Liver (tissue), 9 donors: ENCODE measurements around the gene KCNJ4. TPM values are rescaled to one million over a fixed set of nuclear protein-coding genes. Genes with fewer than 3 reads are reported as not detected.

Source experiments
- DNase-seq: peaks from one replicate; pipeline ENCODE4 v3.0.0-alpha.2; 2017; ENCODE audit warnings: low spot score
- H3K27ac ChIP-seq, 2 donors: one replicate each; pipeline ENCODE4 v1.7.0; 2013; ENCODE audit warnings: inconsistent platforms in 2 of 2, low read length in 2 of 2, control low read depth in 1 of 2, low read depth in 1 of 2, mild to moderate bottlenecking in 1 of 2
- H3K27me3 ChIP-seq, 4 donors: one replicate each; pipeline versions ENCODE4 v1.6.1 to v1.7.0; 2013; ENCODE audit warnings: low read length in 3 of 4, inconsistent platforms in 1 of 4, mild to moderate bottlenecking in 1 of 4, moderate library complexity in 1 of 4; ENCODE audit not compliant: control insufficient read depth in 4 of 4, insufficient read depth in 4 of 4
- H3K36me3 ChIP-seq, 4 donors: one replicate each; pipeline versions ENCODE4 v1.6.1 to v1.7.0; 2013; ENCODE audit warnings: low read length in 3 of 4, mild to moderate bottlenecking in 3 of 4, low read depth in 1 of 4, moderate library complexity in 1 of 4; ENCODE audit not compliant: control insufficient read depth in 4 of 4, insufficient read depth in 3 of 4
- H3K4me1 ChIP-seq, 4 donors: one replicate each; pipeline versions ENCODE4 v1.6.1 to v1.7.0; 2013; ENCODE audit warnings: low read length in 3 of 4, mild to moderate bottlenecking in 3 of 4, moderate library complexity in 1 of 4; ENCODE audit not compliant: control insufficient read depth in 4 of 4, insufficient read depth in 4 of 4
- H3K4me3 ChIP-seq, 3 donors: one replicate each; pipeline versions ENCODE4 v1.6.1 to v1.7.0; 2013; ENCODE audit warnings: low read length in 3 of 3, control low read depth in 1 of 3, low read depth in 1 of 3, mild to moderate bottlenecking in 1 of 3
- H3K9ac ChIP-seq, 2 donors: one replicate each; pipeline ENCODE4 v1.7.0; 2013; ENCODE audit warnings: low read length in 2 of 2, mild to moderate bottlenecking in 2 of 2, moderate library complexity in 2 of 2, control low read depth in 1 of 2, low read depth in 1 of 2
- H3K9me3 ChIP-seq, 4 donors: one replicate each; pipeline versions ENCODE4 v1.6.1 to v1.7.0; 2013; ENCODE audit warnings: low read length in 3 of 4; ENCODE audit not compliant: control insufficient read depth in 4 of 4
- ATF3 ChIP-seq: IDR thresholded peaks from 2 replicates; pipeline ENCODE4 v1.6.1; 2016; ENCODE audit warnings: antibody characterized with exemption
- CTCF ChIP-seq: fragments of 150-350 bp; IDR thresholded peaks from 2 replicates; pipeline ENCODE4 v1.5.1; 2017; ENCODE audit warnings: improper control_type of control experiment, low read depth, low read length; ENCODE audit not compliant: missing input control
- EGR1 ChIP-seq, 2 donors: IDR thresholded peaks; 2 replicates each; pipeline ENCODE4 v1.6.1; 2016 to 2018; ENCODE audit warnings: antibody characterized with exemption in 2 of 2, low read depth in 2 of 2
- FOXA1 ChIP-seq: IDR thresholded peaks from 2 replicates; pipeline ENCODE4 v1.6.1; 2016; ENCODE audit warnings: antibody characterized with exemption
- FOXA2 ChIP-seq: IDR thresholded peaks from 2 replicates; pipeline ENCODE4 v1.6.1; 2016; ENCODE audit warnings: antibody characterized with exemption
- GABPA ChIP-seq, 2 donors: IDR thresholded peaks in 1 of 2; conservative IDR thresholded peaks in 1 of 2; 2 replicates each; pipeline ENCODE4 v1.6.1; 2016; ENCODE audit warnings: antibody characterized with exemption in 2 of 2, mild to moderate bottlenecking in 1 of 2, moderate library complexity in 1 of 2
- HNF4A ChIP-seq, 2 donors: conservative IDR thresholded peaks; 2 replicates each; pipeline ENCODE4 v1.6.1; 2016; ENCODE audit warnings: antibody characterized with exemption in 2 of 2, mild to moderate bottlenecking in 2 of 2
- HNF4G ChIP-seq: IDR thresholded peaks from 2 replicates; pipeline ENCODE4 v1.6.1; 2016; ENCODE audit warnings: antibody characterized with exemption
- JUND ChIP-seq, 2 donors: IDR thresholded peaks; 2 replicates each; pipeline ENCODE4 v1.6.1; 2016; ENCODE audit warnings: antibody characterized with exemption in 2 of 2
- MAX ChIP-seq: IDR thresholded peaks from 2 replicates; pipeline ENCODE4 v1.6.1; 2016; ENCODE audit warnings: antibody characterized with exemption
- NR2F2 ChIP-seq: IDR thresholded peaks from 2 replicates; pipeline ENCODE4 v1.6.1; 2016; ENCODE audit warnings: antibody characterized with exemption
- RAD21 ChIP-seq, 2 donors: IDR thresholded peaks; 2 replicates each; pipeline ENCODE4 v1.6.1; 2016; ENCODE audit warnings: antibody characterized with exemption in 2 of 2, mild to moderate bottlenecking in 2 of 2
- REST ChIP-seq: IDR thresholded peaks from 2 replicates; pipeline ENCODE4 v1.6.1; 2016; ENCODE audit warnings: antibody characterized with exemption, mild to moderate bottlenecking
- RXRA ChIP-seq, 2 donors: IDR thresholded peaks; 2 replicates each; pipeline ENCODE4 v1.6.1; 2017 to 2018; ENCODE audit warnings: antibody characterized with exemption in 2 of 2, mild to moderate bottlenecking in 1 of 2
- SP1 ChIP-seq: IDR thresholded peaks from 2 replicates; pipeline ENCODE4 v1.6.1; 2018; ENCODE audit warnings: antibody characterized with exemption, mild to moderate bottlenecking
- TAF1 ChIP-seq: conservative IDR thresholded peaks from 2 replicates; pipeline ENCODE4 v1.6.1; 2016; ENCODE audit warnings: antibody characterized with exemption, mild to moderate bottlenecking
- YY1 ChIP-seq: IDR thresholded peaks from 2 replicates; pipeline ENCODE4 v1.6.1; 2016; ENCODE audit warnings: antibody characterized with exemption, mild to moderate bottlenecking
- WGBS: extraction: QIAGEN DNeasy Blood & Tissue Kit; methylation state at CpG from one replicate; pipeline ENCODE4 v1.1.7; 2013; 5-methylcytosine and 5-hydroxymethylcytosine counted together
- polyA plus RNA-seq, 2 donors: library from polyadenylated mRNA; stranded (reverse) in 1 of 2; unstranded in 1 of 2; fragments of 200-250 nt in 1 of 2; fragments of >200 nt in 1 of 2; fragmentation: Nextera tagmentation in 1 of 2; extraction: Ambion mirVana in 1 of 2; gene quantifications; one replicate each; pipeline versions ENCODE4 v1.2.1 to v1.2.3, GENCODE V29; 2013 to 2015
- total RNA-seq, 2 donors: library from RNA; depleted of rRNA; stranded (reverse); fragments of >200 nt; gene quantifications; one replicate each; pipeline ENCODE4 v1.2.3, GENCODE V29; 2014
- TF ChIP-seq, protein P1 (sequence below): IDR thresholded peaks from 2 replicates; pipeline ENCODE4 v1.6.1; 2016; ENCODE audit warnings: antibody characterized with exemption
- donor health status: healthy.
- donor health status: healthy.
- donor health status: healthy.
- donor health status: healthy.
- donor health status: healthy.

The KCNJ4 gene
- total and polyA plus RNA-seq, 4 donors: 0.05 TPM; not detected in 3

GRCh38 chr22:38468443-38469305 lies 13.7 kb upstream of the KCNJ4 start:
- TF ChIP-seq JUND (IDR thresholded peaks at IDR 0.05) (no peak), NR2F2 (no peak), RAD21 (IDR thresholded peaks at IDR 0.05) (no peak), FOXA1 (no peak), FOXA2 (no peak), REST (no peak), EGR1 (IDR thresholded peaks at IDR 0.05; ENCODE audit: low read depth in 2 of 2) (no peak), HNF4G (no peak), CTCF (no peak), SP1 (no peak), RXRA (IDR thresholded peaks at IDR 0.05) (no peak), YY1 (no peak), HNF4A (conservative IDR thresholded peaks at IDR 0.05) (no peak), MAX (no peak), ATF3 (no peak), GABPA (IDR thresholded peaks at IDR 0.05 in 1 of 2, conservative IDR thresholded peaks at IDR 0.05 in 1 of 2) (no peak), TAF1 (no peak)
- TF ChIP-seq, protein P1, sequence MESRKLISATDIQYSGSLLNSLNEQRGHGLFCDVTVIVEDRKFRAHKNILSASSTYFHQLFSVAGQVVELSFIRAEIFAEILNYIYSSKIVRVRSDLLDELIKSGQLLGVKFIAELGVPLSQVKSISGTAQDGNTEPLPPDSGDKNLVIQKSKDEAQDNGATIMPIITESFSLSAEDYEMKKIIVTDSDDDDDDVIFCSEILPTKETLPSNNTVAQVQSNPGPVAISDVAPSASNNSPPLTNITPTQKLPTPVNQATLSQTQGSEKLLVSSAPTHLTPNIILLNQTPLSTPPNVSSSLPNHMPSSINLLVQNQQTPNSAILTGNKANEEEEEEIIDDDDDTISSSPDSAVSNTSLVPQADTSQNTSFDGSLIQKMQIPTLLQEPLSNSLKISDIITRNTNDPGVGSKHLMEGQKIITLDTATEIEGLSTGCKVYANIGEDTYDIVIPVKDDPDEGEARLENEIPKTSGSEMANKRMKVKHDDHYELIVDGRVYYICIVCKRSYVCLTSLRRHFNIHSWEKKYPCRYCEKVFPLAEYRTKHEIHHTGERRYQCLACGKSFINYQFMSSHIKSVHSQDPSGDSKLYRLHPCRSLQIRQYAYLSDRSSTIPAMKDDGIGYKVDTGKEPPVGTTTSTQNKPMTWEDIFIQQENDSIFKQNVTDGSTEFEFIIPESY: no peak
- H3K27me3 ChIP-seq: no peaks in the 10 kb centered on the region
- H3K4me1 ChIP-seq: peaks cover 0 to 9% (median 5%) of the 10 kb centered on the region in 4 donors
- H3K27ac ChIP-seq: no peak overlapping the region
- no peak overlapping the region for H3K9ac ChIP-seq
- WGBS: 75% methylated on average over 28 of the region's 28 CpGs
- H3K36me3 ChIP-seq: no peaks in the 10 kb centered on the region
- peak overlapping the region in 2 of 3 donors; percentile 47 to 55 for H3K4me3 ChIP-seq
- no peak for DNase-seq
- no peaks in the 10 kb centered on the region for H3K9me3 ChIP-seq
